Right lobe of liver (tissue), 4 donors: ENCODE data around the gene NPC1.

Experiments
- POLR2A ChIP-seq: fragments of 450-650 bp; IDR thresholded peaks from one replicate; pipeline ENCODE4 v1.6.1; 2017; ENCODE audit warnings: antibody characterized with exemption, mild to moderate bottlenecking
- TF ChIP-seq, protein P1 (sequence below), 4 donors: fragments of 200-600 bp in 3 of 4; fragments of 450-650 bp in 1 of 4; IDR thresholded peaks; one replicate each; pipeline versions ENCODE4 v1.5.1 to v1.8.0; 2016 to 2022; ENCODE audit warnings: antibody characterized with exemption in 4 of 4, mild to moderate bottlenecking in 2 of 4
- donor health status: DM: no; HTN: no; CAD: no.
- donor health status: DM: no; HTN: no; CAD: no.
- donor health status: DM: no; HTN: yes; CAD: no.

GRCh38 chr18:23609390-23610023 is 23.2 kb upstream of the NPC1 start:
- TF ChIP-seq, protein P1, sequence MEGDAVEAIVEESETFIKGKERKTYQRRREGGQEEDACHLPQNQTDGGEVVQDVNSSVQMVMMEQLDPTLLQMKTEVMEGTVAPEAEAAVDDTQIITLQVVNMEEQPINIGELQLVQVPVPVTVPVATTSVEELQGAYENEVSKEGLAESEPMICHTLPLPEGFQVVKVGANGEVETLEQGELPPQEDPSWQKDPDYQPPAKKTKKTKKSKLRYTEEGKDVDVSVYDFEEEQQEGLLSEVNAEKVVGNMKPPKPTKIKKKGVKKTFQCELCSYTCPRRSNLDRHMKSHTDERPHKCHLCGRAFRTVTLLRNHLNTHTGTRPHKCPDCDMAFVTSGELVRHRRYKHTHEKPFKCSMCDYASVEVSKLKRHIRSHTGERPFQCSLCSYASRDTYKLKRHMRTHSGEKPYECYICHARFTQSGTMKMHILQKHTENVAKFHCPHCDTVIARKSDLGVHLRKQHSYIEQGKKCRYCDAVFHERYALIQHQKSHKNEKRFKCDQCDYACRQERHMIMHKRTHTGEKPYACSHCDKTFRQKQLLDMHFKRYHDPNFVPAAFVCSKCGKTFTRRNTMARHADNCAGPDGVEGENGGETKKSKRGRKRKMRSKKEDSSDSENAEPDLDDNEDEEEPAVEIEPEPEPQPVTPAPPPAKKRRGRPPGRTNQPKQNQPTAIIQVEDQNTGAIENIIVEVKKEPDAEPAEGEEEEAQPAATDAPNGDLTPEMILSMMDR (IDR thresholded peaks at IDR 0.05) = no peak
- no peak for TF ChIP-seq POLR2A
